Embryonic facial prominence (tissue), 1 donor: ENCODE measurements around the gene RHCG.

Experiments used
- DNase-seq: peaks from one replicate; pipeline ENCODE4 v3.0.0-alpha.2; 2016; ENCODE audit errors: extremely low spot score

Gene RHCG

DNA sequence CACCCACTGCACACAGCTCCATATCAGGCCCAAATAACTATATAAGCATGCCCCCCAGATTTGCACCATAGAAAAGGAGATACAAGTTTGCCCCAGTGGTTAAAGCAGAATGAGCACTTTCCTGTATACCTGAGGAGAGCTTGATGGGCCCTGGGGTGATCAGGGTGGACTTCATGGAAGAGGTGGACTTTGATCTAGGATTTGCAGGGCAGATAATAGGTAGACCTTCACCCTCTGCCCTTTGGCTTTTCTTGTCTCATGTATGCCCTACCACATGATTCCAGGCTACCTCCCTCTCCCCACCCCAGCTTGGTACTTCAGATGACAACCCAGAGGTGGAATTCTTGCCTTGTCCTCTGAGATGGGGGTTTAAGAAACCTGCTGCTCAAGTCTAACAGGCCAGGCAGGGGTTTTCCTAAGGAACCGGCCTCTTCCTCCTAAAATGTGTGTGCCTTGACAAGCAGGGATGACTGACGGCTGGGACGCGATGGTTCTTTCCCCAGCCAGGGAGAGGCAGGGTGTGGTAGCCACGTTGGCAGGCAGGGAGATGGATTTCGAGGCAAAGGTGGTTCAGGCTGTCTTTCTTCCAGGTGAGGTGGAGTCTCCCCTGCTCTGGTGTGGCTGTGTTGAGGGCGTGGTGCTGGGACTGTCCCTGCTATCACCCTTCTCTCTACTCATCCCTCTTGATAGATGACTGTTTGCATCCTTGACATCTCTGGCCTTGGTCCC, 6.6 kb upstream of the RHCG start:
- no peak for DNase-seq

DNA sequence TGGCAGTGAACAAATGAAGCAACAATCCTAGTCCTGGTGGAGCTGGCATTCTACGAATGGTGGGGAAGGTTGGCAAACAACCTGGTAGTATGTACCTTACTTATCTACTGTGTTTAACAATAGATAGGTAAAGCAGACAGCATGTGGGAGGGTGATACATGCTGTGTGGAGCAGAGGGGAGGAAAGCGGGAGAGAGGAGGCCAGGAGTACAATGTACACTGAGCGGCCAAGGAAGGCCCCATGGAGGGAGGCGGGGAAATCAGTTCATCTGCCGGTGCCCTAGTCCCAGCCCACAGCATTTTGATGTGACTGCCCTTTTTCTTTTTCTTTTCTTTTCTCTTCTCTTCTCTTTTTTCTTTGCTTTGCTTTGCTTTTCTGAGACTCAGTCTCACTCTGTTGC, 5.3 kb upstream of the RHCG start:
- DNase-seq = no peak

GRCh38 chr15:89500397-89501270, 4.3 kb upstream of the RHCG start:
- DNase-seq = no peak

GRCh38 chr15:89499156-89499555, 2.8 kb upstream of the RHCG start:
- no peak for DNase-seq

GRCh38 chr15:89498574-89498906, 2.2 kb upstream of the RHCG start:
- no peak for DNase-seq

- DNase-seq = no peak
These were observed 848 bp upstream of the RHCG start for GRCh38 chr15:89497231-89497630.

GRCh38 chr15:89495638-89496145, 691 bp downstream of the RHCG start:
- DNase-seq = no peak

DNA sequence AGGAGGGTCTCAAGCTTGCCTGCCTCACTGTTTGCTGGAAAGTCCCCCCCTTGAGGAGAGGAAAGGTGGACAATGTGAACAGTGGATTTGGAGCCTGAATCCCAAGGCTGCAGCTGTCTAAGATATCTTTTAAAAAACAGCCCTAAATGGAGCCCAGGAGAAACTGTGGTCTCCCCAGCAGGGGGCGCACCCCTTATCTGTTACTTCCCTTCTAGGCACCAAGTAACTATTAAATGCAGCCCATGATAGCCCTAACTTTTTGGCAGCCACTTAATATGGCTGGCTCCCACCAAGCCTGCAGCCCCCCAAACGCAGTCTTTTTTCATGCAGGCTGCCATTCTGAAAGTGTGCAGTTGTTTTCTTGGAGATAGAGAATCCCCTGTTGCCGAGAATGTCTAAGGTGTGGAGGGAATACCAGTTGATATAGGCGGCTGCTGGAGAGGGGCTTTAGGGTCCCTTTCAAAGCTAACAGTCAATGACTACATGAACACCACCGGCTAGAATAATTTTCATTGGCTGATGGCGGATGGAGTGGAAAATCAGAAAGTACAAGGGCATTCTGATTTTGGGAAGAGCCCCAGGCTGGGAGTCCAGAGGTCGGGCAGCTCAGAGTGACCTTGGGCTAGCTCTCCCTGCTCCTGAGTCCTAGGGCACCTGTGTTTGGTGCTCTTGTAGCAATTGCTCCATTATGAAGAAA, 1.3 kb downstream of the RHCG start:
- no peak for DNase-seq

DNA sequence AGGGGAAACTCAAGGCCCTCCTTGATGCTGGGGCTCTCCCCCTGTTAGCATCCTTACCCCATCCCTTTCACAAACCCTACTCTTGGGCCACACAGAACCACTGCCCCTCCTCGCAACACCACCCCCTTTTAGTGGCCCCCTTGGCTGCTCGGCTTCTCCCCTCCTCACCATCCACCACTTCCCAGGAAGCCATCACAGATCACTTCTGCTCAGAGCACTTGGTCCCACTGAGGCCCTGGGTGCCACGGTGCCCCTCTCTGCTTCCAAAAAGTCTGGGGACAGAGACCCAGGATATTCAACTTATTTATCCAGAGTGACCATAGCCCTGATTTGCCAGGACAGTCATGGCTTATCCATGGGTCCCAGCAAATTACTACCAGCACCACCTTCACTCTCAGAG, 2.4 kb downstream of the RHCG start:
- no peak for DNase-seq

GRCh38 chr15:89492934-89493631, 3.3 kb downstream of the RHCG start:
- DNase-seq = no peak

DNA sequence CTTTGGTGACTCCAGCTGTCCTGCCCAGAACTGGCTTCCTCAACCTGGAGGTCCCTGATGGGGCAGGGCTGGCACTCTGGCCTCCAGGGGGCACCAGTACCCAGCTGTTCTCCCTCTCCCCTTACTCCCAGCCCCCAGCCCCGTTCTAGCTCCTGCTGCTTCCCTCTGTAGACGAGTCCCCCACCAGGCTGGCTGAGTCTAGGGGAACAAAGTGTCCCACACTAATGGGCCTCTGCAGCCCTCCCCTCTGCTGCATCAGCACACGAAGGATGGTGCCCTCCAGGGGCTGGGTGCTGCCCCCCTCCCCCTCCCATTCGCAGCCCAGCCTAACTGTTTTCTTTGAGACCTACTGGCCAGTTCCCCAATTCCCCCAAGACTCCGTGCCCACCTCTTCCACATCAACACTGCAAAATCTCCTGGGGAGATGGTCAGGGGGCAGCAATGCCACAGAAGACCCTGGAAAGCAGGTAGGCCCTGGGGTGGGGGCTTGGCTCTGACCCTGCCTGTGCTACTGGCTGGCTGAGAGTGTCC, 4.2 kb downstream of the RHCG start:
- no peak for DNase-seq

DNA sequence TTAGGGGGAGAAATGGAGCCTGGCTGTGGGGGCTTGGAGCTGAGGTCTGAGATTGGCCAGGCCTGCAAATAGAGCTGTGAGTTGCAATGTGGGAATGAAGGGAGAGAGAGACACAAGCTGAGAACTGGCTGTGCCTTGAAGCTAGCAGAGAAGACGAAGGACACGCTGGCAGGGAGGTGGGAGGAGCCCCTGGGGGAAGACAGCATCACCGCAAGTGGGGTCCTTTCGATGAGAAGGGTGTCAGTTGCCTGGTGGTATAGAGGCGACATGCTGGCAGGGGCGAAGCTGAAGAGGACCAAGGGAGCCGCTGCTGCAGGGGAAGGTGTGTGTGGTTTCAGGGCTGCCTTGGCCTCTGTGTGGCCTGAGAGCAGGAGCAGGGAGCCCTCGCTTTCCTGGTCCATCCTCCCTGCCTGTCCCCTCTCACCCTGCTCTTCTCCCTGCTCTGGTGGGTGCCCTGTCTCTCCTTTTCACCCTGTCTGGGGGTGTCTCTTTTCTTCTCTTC, 5.5 kb downstream of the RHCG start:
- DNase-seq = no peak

- DNase-seq = no peak
These were observed 6.1 kb downstream of the RHCG start for GRCh38 chr15:89490081-89490813.

DNA sequence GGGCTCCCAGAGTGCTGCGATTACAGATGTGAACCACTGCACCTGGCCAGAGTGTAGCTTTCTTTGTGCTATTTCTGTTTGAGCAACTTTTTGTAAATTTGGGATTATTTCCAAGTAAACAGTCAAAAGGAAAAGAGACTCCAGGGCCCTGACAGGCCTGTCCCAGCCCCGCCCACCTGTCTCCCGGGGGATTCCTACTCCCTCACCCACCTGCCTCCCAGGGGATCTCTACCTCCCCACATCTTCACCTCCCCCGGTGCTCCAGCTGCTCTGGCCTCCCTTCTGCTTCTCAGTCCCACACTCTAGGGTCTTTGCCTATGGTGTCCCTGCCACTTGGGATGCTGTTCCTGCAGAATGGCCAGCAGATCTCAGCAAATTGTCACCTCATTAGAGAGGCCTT, 7.0 kb downstream of the RHCG start:
- no peak for DNase-seq

DNA sequence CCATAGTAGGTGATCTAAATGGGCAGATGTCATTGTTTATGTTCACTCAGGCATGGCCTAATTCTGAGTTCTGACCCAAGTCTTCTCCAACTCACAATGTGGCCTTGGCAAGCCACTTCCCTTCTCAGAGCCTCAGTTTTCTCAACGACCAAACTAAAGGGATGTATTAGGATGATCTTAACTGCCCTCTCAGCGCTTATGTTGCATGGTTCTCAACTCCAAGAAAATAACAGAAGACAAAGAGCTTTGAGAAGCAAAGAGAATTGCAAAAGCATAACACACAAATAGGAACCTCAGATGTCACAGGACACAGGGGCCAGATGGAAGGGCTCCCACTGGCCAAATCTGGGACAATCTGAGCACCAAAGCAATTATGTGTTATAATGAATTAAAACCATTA, 8.6 kb downstream of the RHCG start:
- no peak for DNase-seq

DNA sequence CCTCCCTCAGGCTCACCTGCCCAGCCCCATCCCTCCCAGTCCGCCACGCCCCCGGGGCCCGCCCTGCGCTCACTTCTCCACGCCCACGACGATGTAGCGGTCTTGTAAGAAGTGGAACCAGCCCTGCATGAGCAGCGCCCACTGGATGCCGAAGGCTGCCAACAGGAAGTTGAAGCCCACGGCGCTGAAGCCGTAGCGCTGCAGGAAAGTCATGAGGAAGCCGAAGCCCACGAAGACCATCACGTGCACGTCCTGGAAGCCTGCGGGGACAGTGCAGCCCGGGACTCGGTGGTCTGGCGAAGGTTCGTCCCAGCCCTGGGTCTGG, 9.7 kb downstream of the RHCG start:
- DNase-seq = no peak

DNA sequence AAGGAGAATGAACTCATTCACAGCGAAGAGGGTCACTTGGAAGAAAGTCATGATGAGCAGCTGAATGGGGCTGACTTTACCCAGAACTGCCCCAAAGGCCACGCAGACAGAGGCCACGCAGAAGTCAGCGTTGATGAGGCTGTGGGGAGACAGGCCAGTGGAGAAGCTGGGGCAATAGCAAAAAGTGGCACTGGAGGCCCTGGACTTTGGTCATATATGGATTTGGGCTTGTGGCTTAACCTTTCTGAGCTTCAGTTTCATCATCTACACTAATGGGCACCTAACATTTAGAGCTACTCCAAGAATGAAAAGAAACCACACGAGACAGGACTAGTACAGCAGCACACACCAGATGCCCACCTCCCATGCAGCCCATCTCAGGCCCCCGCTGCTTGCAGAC, 13.3 kb downstream of the RHCG start:
- no peak for DNase-seq

GRCh38 chr15:89482139-89482538, 14.2 kb downstream of the RHCG start:
- DNase-seq = no peak

GRCh38 chr15:89480505-89480904, 15.9 kb downstream of the RHCG start:
- DNase-seq = no peak

GRCh38 chr15:89479173-89479572, 17.2 kb downstream of the RHCG start:
- DNase-seq = no peak
